Tibial nerve (tissue), 4 donors: ENCODE data around the gene ANKRD11. TPM values are rescaled to one million over a fixed set of nuclear protein-coding genes. Genes with fewer than 3 reads are reported as not detected.
A peak's percentile ranks its signal among the peaks of the same experiment; 100 is the strongest.
"Not testable (repeated sequence)": the region's sequence is repeated elsewhere in the genome, so short reads cannot be mapped to it uniquely, and the experiment has no call there.

Experiments
- DNase-seq, 2 donors: peaks; one replicate each; pipeline ENCODE4 v3.0.0-alpha.2; 2019; ENCODE audit warnings: low spot score in 2 of 2
- H3K27ac ChIP-seq, 4 donors: fragments of 200-600 bp; sonication (generic) in 3 of 4; one replicate each; pipeline ENCODE4 v1.5.1; 2017 to 2019; ENCODE audit warnings: mild to moderate bottlenecking in 1 of 4
- H3K27me3 ChIP-seq, 2 donors: fragments of 200-600 bp; sonication (generic) in 1 of 2; one replicate each; pipeline versions ENCODE4 v1.5.1 to v1.6.0; 2017 to 2019
- H3K36me3 ChIP-seq, 3 donors: fragments of 200-600 bp; sonication (generic); one replicate each; pipeline ENCODE4 v1.5.1; 2018 to 2019
- H3K4me1 ChIP-seq, 4 donors: fragments of 200-600 bp; sonication (generic) in 3 of 4; one replicate each; pipeline ENCODE4 v1.5.1; 2017 to 2019
- H3K4me3 ChIP-seq, 4 donors: fragments of 200-600 bp; sonication (generic) in 3 of 4; one replicate each; pipeline ENCODE4 v1.5.1; 2017 to 2019; ENCODE audit warnings: mild to moderate bottlenecking in 1 of 4, moderate library complexity in 1 of 4
- H3K9me3 ChIP-seq, 4 donors: fragments of 200-600 bp; sonication (generic) in 3 of 4; one replicate each; pipeline ENCODE4 v1.5.1; 2017 to 2019
- EP300 ChIP-seq, 2 donors: sonication (generic); formaldehyde crosslinking; IDR thresholded peaks; one replicate each; pipeline ENCODE4 v1.6.1; 2017; ENCODE audit warnings: antibody characterized with exemption in 2 of 2, mild to moderate bottlenecking in 1 of 2
- POLR2A ChIP-seq, 2 donors: fragments of 450-650 bp; IDR thresholded peaks; one replicate each; pipeline ENCODE4 v1.6.1; 2017; ENCODE audit warnings: antibody characterized with exemption in 2 of 2, mild to moderate bottlenecking in 2 of 2, moderate library complexity in 2 of 2
- WGBS, 2 donors: methylation state at CpG; one replicate each; pipeline ENCODE4 v1.1.5; 2018; 5-methylcytosine and 5-hydroxymethylcytosine counted together
- total RNA-seq, 4 donors: library from RNA; depleted of rRNA; stranded (reverse); fragments of >200 nt; gene quantifications; one replicate each; pipeline ENCODE4 v1.1.0, GENCODE V29; 2016
- TF ChIP-seq, protein P1 (sequence below), 5 experiments: fragments of 200-600 bp in 3 of 5; fragments of 450-650 bp in 2 of 5; sonication (generic) in 3 of 5; IDR thresholded peaks; one replicate each; pipeline ENCODE4 v1.5.1; 2016 to 2019; ENCODE audit warnings: antibody characterized with exemption in 5 of 5, mild to moderate bottlenecking in 3 of 5, moderate library complexity in 2 of 5

The ANKRD11 gene
- total RNA-seq, 4 donors from 2014 or later = 104 to 177 (median 112) TPM

DNA sequence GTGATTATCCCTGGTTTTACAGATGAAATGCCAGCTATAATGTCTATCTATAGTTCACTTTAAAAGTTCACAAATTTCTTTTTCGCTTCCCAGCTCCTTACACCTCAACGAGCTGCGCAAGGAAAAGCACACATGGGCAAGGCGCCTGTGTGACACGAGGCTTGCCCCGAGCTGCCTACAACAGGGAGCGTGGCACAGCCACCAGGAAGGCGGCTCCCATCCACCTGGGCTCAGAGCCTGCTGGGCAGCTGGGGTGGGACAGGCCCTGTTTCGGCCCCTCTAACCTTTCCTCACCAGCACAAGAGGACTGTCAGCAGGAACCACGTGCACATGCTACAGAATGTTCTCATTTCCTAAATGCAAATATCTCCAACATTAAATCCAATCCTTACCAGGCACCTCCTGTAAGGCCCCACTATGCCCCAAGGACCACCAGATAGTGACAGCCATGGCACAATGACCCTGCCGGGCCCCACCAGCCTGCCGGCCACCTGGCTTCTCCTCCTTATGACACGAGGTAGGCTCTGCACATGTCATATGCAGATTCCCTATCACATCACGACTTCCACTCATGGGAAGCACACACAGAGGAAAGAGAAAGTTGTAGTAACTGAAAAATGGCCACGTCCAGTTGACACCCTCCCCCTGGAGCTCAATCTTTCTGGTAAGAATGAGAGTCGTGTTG lies 180.8 kb downstream of the ANKRD11 start:
- 79 to 85% methylated on average over 16 of the region's 16 CpGs for WGBS, 2 donors
- peaks cover 0 to 42% (median 8%) of the 10 kb centered on the region in 4 donors for H3K4me1 ChIP-seq
- DNase-seq = no peak
- no peaks in the 10 kb centered on the region for H3K9me3 ChIP-seq
- TF ChIP-seq, protein P1, sequence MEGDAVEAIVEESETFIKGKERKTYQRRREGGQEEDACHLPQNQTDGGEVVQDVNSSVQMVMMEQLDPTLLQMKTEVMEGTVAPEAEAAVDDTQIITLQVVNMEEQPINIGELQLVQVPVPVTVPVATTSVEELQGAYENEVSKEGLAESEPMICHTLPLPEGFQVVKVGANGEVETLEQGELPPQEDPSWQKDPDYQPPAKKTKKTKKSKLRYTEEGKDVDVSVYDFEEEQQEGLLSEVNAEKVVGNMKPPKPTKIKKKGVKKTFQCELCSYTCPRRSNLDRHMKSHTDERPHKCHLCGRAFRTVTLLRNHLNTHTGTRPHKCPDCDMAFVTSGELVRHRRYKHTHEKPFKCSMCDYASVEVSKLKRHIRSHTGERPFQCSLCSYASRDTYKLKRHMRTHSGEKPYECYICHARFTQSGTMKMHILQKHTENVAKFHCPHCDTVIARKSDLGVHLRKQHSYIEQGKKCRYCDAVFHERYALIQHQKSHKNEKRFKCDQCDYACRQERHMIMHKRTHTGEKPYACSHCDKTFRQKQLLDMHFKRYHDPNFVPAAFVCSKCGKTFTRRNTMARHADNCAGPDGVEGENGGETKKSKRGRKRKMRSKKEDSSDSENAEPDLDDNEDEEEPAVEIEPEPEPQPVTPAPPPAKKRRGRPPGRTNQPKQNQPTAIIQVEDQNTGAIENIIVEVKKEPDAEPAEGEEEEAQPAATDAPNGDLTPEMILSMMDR (IDR thresholded peaks at IDR 0.05) = no peak
- TF ChIP-seq POLR2A (IDR thresholded peaks at IDR 0.05) (no peak), EP300 (IDR thresholded peaks at IDR 0.05) (no peak)
- H3K36me3 ChIP-seq = peaks cover 0 to 29% (median 5%) of the 10 kb centered on the region in 3 donors
- no peak overlapping the region for H3K4me3 ChIP-seq
- H3K27me3 ChIP-seq = no peaks in the 10 kb centered on the region
- H3K27ac ChIP-seq = no peak overlapping the region

DNA sequence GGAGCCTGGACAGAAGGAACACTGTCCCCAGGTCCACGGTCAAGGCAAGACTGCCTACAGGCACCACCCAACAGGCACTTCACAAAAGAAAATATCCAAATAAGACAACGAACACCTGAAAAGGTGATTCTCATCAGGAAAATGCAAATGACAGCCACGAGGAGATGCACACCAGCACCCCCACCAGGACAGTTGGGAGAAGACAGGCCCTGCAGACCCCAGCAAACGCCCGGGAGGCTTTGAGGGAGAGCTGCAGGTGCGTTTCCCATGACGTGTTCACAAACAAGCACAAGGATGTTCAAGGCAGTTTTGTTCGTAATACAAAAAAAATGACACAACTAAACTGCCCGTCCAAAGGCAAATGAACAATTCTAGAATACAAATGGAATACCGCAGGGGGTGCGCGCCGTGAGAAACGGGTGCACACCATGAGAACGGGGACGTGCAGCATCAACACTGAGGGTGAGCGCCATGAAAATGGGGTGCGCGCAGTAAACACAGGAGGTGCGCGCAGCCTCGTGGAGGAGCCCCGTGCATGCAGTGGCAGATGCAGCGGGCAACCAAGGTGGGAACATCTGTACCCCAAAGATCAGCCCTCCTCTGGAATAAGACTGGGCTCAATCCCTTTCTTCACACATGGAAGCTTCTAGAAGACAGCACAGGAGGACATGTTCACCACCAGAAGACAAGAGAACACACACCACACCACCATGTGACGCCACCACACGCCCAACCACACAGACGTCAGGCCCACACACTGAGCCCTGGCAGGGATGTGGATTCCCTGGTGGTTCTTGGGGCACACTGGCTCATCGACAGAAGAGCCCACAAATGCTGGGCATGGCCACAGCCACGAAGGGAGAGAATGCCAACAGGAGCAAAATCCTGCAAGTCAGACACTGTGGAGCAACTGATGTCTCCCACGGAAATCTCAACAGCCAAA lies 181.7 kb downstream of the ANKRD11 start:
- TF ChIP-seq POLR2A (IDR thresholded peaks at IDR 0.05) = no peak
- TF ChIP-seq, protein P1 (IDR thresholded peaks at IDR 0.05) = peak in 1 of 5 experiments; percentile 18
- no peak for TF ChIP-seq EP300 (IDR thresholded peaks at IDR 0.05)
- no peak for DNase-seq
- peaks cover 0 to 36% (median 5%) of the 10 kb centered on the region in 3 donors for H3K36me3 ChIP-seq
- peaks cover 0 to 33% (median 6%) of the 10 kb centered on the region in 4 donors for H3K4me1 ChIP-seq
- H3K27me3 ChIP-seq = no peaks in the 10 kb centered on the region
- H3K27ac ChIP-seq = no peak overlapping the region
- WGBS, 2 donors = 78 to 79% methylated on average over 29 to 30 of the region's 30 CpGs
- no peak overlapping the region for H3K4me3 ChIP-seq
- H3K9me3 ChIP-seq = no peaks in the 10 kb centered on the region

DNA sequence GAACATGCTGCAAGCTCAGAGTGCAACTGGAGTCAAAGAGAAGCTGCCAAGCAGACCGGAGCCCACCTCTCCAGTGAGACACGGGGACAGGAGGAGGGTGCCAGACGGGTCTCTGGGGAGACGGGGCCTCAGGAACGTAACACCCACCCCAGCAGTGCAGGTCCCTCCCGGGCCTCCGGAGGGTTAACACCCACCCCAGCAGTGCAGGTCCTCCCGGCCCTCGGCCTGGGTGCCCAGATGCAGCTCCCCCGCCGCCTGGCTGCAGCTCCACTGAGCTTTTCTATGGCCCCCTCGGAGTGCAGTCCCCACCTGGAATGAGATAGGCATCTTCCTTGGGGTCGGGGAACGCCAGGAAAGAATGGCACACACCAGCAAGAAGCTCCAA lies 182.9 kb downstream of the ANKRD11 start:
- 85 to 93% methylated on average over 9 to 14 of the region's 14 CpGs for WGBS, 2 donors
- no peaks in the 10 kb centered on the region for H3K27me3 ChIP-seq
- no peak overlapping the region for H3K27ac ChIP-seq
- peaks cover 0 to 36% (median 5%) of the 10 kb centered on the region in 3 donors for H3K36me3 ChIP-seq
- no peaks in the 10 kb centered on the region for H3K9me3 ChIP-seq
- H3K4me1 ChIP-seq = peaks cover 0 to 36% (median 6%) of the 10 kb centered on the region in 4 donors
- TF ChIP-seq POLR2A (IDR thresholded peaks at IDR 0.05) (no peak), EP300 (IDR thresholded peaks at IDR 0.05) (no peak)
- TF ChIP-seq, protein P1 (IDR thresholded peaks at IDR 0.05) = no peak
- no peak for DNase-seq
- no peak overlapping the region for H3K4me3 ChIP-seq

DNA sequence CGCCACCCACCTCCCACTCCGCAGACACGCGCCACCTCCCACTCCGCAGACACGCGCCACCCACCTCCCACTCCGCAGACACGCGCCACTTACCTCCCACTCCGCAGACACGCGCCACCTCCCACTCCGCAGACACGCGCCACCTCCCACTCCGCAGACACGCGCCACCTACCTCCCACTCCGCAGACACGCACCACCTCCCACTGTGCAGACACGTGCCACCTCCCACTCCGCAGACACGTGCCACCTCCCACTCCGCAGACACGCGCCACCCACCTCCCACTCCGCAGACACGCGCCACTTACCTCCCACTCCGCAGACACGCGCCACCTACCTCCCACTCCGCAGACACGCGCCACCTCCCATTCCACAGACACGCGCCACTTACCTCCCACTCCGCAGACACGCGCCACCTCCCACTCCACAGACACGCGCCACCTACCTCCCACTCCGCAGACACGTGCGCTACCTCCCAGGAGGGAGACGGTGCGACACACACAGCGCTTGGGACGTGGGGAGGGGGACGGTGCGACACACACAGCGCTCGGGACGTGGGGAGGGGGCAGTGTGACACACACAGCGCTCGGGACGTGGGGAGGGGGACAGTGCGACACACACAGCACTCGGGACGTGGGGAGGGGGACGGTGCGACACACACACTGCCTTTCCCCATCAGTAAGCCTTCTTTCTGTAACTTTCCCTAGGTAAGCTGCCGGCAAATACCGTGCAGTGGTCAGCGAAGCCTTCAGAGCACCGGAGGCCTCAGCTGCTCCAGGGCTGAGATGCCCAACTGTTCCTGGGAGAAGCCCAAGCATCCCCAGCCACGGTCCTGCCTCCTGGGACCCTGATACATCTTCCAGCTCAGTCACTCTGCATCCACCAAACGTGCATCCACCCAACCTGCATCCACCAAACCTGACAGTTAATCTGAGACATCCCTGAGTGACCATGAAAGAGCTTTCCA lies 183.6 kb downstream of the ANKRD11 start:
- H3K9me3 ChIP-seq, DNase-seq, H3K27ac ChIP-seq, H3K27me3 ChIP-seq, H3K4me3 ChIP-seq: not testable (repeated sequence)
- WGBS, 2 donors = 93 to 96% methylated on average over 41 to 45 of the region's 69 CpGs
- H3K4me1 ChIP-seq = peaks cover 0 to 38% (median 10%) of the 10 kb centered on the region in 4 donors
- peaks cover 0 to 29% (median 5%) of the 10 kb centered on the region in 3 donors for H3K36me3 ChIP-seq
